GM10847 (cell line): ENCODE measurements around the gene SLFN12.

Experiments
- POLR2A ChIP-seq: IDR thresholded peaks from 2 replicates; pipeline ENCODE4 v1.6.1; 2011; ENCODE audit not compliant: insufficient read length; ENCODE audit errors: extremely low read depth

SLFN12 gene

GRCh38 chr17:35432176-35433074 is at the start of gene SLFN12:
Gene SLFN12 (minus strand): TSS chr17:35432500. CDS start chr17:35423028, 9,472 bp downstream.
- no peak for TF ChIP-seq POLR2A

DNA sequence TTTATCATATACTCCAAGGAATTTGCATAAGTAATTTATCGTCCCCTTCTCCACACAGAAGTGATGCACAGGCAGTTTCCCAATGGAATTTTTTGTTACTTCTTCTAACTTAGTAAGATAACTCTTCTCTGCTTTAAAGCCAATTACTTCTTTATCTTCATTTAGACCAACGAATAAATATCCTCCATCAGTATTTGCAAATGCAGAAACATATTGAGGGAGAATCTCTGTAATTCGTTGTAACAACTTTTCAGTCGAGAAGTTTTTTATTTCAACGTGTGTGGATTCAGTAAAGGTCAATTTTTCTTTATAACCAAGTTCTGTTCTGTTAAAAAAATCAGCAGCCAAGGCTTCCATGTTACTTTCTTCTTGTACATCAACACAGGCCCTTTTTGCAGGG is 47.0 kb upstream of the SLFN12 start:
- TF ChIP-seq POLR2A, result no peak

- TF ChIP-seq POLR2A, result no peak
Measured at GRCh38 chr17:35477248-35477647, 44.9 kb upstream of the SLFN12 start.

GRCh38 chr17:35476283-35476820 is 44.1 kb upstream of the SLFN12 start:
- TF ChIP-seq POLR2A, result no peak

GRCh38 chr17:35468475-35468874 is 36.2 kb upstream of the SLFN12 start:
- TF ChIP-seq POLR2A, result no peak

GRCh38 chr17:35467824-35468223 is 35.5 kb upstream of the SLFN12 start:
- no peak for TF ChIP-seq POLR2A

GRCh38 chr17:35460354-35460851 is 28.1 kb upstream of the SLFN12 start:
- TF ChIP-seq POLR2A, result peak; percentile 35

- TF ChIP-seq POLR2A, result no peak
Measured at GRCh38 chr17:35453171-35453570, 20.9 kb upstream of the SLFN12 start.

GRCh38 chr17:35449371-35449931 is 17.2 kb upstream of the SLFN12 start:
- no peak for TF ChIP-seq POLR2A

- peak; percentile 12 for TF ChIP-seq POLR2A
Measured at GRCh38 chr17:35448899-35449227, 16.6 kb upstream of the SLFN12 start.

- no peak for TF ChIP-seq POLR2A
Measured at GRCh38 chr17:35448214-35448898, 16.1 kb upstream of the SLFN12 start, which contains the start of gene SLFN13. Gene SLFN13 (minus strand): TSS chr17:35448766. CDS start chr17:35445680, 3,086 bp downstream.

GRCh38 chr17:35447499-35447898 is 15.2 kb upstream of the SLFN12 start:
- no peak for TF ChIP-seq POLR2A

GRCh38 chr17:35438433-35438832 is 6.1 kb upstream of the SLFN12 start:
- no peak for TF ChIP-seq POLR2A

- no peak for TF ChIP-seq POLR2A
Measured at GRCh38 chr17:35433075-35433894, 985 bp upstream of the SLFN12 start.

DNA sequence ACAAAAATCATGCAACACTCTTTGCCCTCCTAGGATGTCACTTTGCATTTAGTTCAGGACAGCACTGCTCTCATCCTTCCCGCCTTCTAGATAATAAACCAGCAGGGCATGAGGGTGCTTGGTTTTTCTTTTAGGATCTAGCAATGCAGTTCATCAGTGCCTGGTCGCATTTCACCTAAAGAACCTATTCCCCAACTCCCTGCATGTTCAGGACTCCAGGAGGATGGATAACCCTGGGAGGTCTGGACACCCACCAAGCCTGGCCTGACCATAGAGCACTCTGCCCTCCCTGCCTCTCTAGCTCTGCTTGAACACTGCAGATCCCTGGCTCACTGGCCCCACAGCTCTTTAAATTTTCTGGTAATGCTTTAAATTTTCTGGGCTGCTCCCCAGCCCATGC is 2.6 kb downstream of the SLFN12 start:
- TF ChIP-seq POLR2A, result no peak
